NB4 (cell line): ENCODE results near the gene GDI2.

Experiments
- POLR2A ChIP-seq: IDR thresholded peaks from 2 replicates; pipeline ENCODE4 v1.6.1; 2011; ENCODE audit warnings: mild to moderate bottlenecking; ENCODE audit not compliant: insufficient read length; ENCODE audit errors: extremely low read depth
- TF ChIP-seq, protein P1 (sequence below): IDR thresholded peaks from one replicate; pipeline ENCODE4 v1.5.1; 2012; ENCODE audit warnings: low read depth, low read length

GRCh38 chr10:5746197-5746596 lies 67.0 kb downstream of the GDI2 start:
- TF ChIP-seq, protein P1, sequence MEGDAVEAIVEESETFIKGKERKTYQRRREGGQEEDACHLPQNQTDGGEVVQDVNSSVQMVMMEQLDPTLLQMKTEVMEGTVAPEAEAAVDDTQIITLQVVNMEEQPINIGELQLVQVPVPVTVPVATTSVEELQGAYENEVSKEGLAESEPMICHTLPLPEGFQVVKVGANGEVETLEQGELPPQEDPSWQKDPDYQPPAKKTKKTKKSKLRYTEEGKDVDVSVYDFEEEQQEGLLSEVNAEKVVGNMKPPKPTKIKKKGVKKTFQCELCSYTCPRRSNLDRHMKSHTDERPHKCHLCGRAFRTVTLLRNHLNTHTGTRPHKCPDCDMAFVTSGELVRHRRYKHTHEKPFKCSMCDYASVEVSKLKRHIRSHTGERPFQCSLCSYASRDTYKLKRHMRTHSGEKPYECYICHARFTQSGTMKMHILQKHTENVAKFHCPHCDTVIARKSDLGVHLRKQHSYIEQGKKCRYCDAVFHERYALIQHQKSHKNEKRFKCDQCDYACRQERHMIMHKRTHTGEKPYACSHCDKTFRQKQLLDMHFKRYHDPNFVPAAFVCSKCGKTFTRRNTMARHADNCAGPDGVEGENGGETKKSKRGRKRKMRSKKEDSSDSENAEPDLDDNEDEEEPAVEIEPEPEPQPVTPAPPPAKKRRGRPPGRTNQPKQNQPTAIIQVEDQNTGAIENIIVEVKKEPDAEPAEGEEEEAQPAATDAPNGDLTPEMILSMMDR = no peak
- no peak for TF ChIP-seq POLR2A
